Stimulated activated effector memory CD8-positive, alpha-beta T cell treated with anti-CD3 and anti-CD28 coated beads, Interleukin-12 subunit alpha, Interleukin-12 subunit beta, amount 100 ng/mL, for 72 hours (primary cell): Measurements from ENCODE around the gene KDM4B.
"Not testable (repeated sequence)": the region's sequence is repeated elsewhere in the genome, so short reads cannot be mapped to it uniquely, and the experiment has no call there.

Experiments
- ATAC-seq: fragments of 150-1000 bp; cut with Tn5 transposase; 2 replicates; pipeline ENCODE4 v1.10.0; 2021
- DNase-seq, 2 donors: peaks; one replicate each; pipeline ENCODE4 v3.0.0; 2021 to 2022; ENCODE audit warnings: low spot score in 2 of 2
- H3K27ac Mint-ChIP-seq: one replicate; pipeline ENCODE4 v1.8.0; 2022; ENCODE audit warnings: mild to moderate bottlenecking, mixed read lengths
- H3K36me3 Mint-ChIP-seq: one replicate; pipeline ENCODE4 v1.8.0; 2022; ENCODE audit warnings: mild to moderate bottlenecking, mixed read lengths
- H3K4me1 Mint-ChIP-seq: one replicate; pipeline ENCODE4 v1.8.0; 2022; ENCODE audit warnings: mixed read lengths
- H3K4me3 Mint-ChIP-seq: one replicate; pipeline ENCODE4 v1.8.0; 2022; ENCODE audit warnings: mild to moderate bottlenecking, mixed read lengths
- H3K9me3 Mint-ChIP-seq: one replicate; pipeline ENCODE4 v1.8.0; 2022; ENCODE audit warnings: mixed read lengths

The KDM4B gene

DNA sequence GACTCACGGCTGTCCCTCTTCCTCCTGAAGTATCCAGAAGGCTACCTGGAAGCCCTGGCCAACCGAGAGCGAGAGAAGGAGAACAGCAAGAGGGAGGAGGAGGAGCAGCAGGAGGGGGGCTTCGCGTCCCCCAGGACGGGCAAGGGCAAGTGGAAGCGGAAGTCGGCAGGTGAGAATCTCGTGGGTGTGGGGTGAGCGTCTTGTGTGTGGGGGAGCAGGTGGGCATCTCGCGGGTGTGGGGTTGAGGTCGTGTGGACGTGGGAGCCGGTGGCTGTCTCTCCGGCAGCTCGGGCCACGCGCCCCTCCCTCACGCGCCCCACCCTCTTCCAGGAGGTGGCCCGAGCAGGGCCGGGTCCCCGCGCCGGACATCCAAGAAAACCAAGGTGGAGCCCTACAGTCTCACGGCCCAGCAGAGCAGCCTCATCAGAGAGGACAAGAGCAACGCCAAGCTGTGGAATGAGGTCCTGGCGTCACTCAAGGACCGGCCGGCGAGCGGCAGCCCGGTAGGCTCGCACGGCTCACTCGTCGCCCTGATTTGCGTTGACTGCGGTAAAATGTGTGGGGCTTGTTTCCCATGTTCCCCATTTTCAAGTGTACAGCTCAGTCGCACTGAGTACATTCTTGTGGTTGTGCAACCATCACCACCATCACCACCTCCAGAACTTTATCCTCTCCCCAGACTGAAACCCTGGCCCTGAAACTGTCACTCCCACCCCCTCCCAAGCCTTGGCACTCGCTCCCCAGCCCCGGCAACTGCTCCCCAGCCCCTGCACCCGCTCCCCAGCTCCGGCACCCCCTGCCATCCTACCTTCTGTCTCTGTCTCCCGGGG, 14.4 kb upstream of the KDM4B start:
- H3K27ac Mint-ChIP-seq = peak overlapping the region; percentile 86
- not testable (repeated sequence) for H3K4me3 Mint-ChIP-seq, ATAC-seq, DNase-seq, H3K4me1 Mint-ChIP-seq, H3K9me3 Mint-ChIP-seq
- H3K36me3 Mint-ChIP-seq = peaks cover 100% of the 10 kb centered on the region

DNA sequence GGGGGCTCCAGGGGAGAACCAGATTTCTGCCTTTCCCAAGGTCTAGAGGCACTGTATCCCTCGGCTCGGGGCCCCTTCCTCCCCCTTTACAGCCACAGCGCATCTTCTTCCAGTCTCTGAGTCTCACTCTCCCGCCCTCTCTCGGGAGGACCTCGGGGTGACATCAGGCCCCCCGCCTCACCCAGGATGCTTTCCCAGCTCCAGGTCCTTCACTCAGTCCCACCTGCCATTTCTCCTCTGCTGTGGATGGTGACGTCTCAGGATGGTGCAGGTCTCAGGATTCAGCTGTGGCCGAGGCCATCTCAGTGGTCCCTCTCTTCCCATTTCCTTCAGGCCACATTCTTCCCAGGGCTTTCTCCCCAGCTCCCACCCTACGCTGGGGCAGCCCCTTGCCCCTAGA, 13.6 kb upstream of the KDM4B start:
- Mint-ChIP-seq H3K36me3 (peaks cover 100% of the 10 kb centered on the region), H3K9me3 (no peaks in the 10 kb centered on the region), H3K4me3 (no peak overlapping the region), H3K4me1 (peaks cover 5% of the 10 kb centered on the region), H3K27ac (peak overlapping the region; percentile 86)
- ATAC-seq (no peak), DNase-seq (no peak)

DNA sequence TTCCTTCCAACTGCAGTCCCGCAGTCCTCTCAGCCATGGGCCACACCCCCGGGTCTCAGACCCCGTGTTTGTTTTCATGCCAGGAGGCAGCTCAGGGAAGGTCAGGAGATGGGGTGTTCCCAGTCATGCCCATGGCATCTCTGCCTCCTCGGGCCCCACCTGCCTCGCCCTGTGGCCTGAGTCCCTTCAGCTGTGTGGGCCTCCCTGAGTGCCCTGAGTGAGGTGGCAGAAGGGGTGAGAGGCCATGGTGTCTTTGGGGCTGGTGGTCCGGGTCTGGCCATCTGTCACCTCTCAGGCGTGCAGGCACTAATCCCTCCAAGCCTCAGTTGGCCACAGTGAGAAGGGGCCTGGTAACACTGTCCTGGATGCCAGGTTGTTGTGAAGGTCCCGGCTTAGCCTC, 10.9 kb upstream of the KDM4B start:
- H3K4me3 Mint-ChIP-seq = no peak overlapping the region
- peaks cover 96% of the 10 kb centered on the region for H3K36me3 Mint-ChIP-seq
- no peak for ATAC-seq
- H3K9me3 Mint-ChIP-seq = no peaks in the 10 kb centered on the region
- no peak overlapping the region for H3K27ac Mint-ChIP-seq
- H3K4me1 Mint-ChIP-seq = peaks cover 5% of the 10 kb centered on the region
- no peak for DNase-seq

DNA sequence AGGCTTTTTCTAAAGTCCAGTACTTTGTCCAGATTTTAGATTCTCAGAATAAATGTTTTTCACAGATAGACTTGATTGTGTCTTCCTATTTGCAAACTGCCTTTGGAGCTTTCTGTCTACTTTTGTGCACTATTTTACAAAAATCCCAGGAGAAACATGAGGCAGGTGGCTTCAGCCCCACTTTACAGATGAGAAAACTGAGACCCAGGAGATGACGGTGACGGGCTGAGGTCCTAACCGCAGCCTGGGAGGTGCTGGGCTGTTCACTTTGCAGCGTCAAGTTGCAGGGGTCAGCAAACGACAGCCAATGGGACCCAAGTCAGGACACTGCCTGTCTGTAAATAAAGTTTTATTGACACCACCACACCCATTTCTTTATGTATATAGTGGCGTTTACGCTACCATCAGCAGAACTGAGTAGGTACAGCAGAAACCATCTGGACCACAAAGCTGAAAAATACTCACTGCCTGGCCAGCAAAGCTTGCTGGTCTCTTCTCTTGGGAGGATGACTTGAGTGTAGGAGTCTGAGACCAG, 6.8 kb upstream of the KDM4B start:
- DNase-seq = no peak
- H3K4me3 Mint-ChIP-seq = no peak overlapping the region
- H3K9me3 Mint-ChIP-seq = no peaks in the 10 kb centered on the region
- peaks cover 2% of the 10 kb centered on the region for H3K4me1 Mint-ChIP-seq
- peaks cover 75% of the 10 kb centered on the region for H3K36me3 Mint-ChIP-seq
- H3K27ac Mint-ChIP-seq = no peak overlapping the region
- no peak for ATAC-seq

DNA sequence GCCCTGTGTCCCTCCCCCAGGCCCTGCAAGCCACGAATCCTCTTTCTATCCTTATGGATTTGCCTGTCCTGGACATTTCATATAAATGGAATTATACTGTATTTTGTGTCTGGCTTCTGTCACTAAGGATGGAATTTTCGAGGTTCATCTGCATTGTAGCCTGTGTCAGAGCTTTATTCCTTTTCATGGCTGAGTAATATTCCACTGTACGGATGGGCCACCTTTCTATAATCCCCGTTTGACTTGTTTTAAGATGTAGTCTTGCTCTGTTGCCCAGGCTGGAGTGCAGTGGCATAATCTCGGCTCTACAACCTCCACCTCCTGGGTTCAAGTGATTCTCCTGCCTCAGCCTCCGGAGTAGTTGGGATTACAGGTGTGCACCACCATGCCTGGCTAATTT, 3.9 kb upstream of the KDM4B start:
- Mint-ChIP-seq H3K27ac (no peak overlapping the region), H3K4me1 (peaks cover 24% of the 10 kb centered on the region), H3K9me3 (no peaks in the 10 kb centered on the region), H3K36me3 (peaks cover 67% of the 10 kb centered on the region), H3K4me3 (no peak overlapping the region)
- DNase-seq = no peak
- no peak for ATAC-seq

DNA sequence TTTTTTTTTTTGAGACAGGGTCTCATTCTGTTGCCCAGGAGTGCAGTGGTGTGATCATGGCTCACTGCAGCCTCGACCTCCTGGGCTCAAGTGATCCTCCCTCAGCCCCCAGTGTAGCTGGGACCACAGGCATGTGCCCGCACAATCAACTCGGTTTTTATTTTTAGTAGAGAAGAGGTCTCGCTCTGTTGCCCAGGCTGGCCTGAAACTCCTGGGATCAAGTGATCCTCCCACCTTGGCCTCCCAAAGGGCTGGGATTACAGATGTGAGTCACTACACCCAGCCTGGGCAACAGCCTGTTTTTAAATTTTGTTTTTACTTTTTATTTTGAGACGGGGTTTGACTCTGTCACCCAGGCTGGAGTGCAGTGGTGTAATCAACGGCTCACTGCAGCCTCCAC, 2.3 kb upstream of the KDM4B start:
- H3K4me3 Mint-ChIP-seq = no peak overlapping the region
- DNase-seq (no peak), ATAC-seq (no peak)
- peaks cover 61% of the 10 kb centered on the region for H3K36me3 Mint-ChIP-seq
- peaks cover 39% of the 10 kb centered on the region for H3K4me1 Mint-ChIP-seq
- H3K27ac Mint-ChIP-seq = peak overlapping the region; percentile 50
- H3K9me3 Mint-ChIP-seq = no peaks in the 10 kb centered on the region

DNA sequence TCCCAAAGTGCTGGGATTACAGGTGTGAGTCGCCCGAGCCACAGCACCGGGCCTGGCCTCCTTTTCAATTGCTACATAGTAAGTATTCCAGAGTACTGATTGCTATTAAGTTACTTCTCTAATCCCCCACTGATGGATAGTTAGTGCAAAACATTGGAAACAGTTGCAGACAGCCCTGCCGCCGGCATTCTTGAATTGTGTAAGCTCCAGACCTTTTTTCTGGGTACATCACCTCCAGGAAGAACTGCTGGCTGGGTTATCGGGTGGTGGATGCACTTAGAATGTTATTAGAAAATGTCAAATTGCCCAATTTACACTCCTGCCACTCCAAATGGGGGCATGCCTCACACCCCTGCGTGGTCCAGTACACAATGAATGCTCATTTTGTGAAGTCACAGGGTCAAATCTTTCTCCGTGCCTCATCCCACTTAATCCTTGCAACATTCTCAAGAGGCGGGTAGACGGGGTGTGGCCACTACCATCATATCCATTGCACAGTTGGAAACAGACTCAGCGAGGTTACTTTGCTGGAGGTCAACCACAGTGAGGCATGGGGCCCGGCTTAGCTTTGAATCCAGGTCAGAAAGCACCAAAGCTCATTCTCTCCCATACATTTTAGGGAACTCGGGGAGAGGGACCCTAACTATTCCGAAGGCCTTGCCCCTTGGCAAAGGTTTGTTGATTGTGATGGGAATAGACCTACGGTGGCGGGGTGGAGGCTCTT, 1.0 kb upstream of the KDM4B start:
- Mint-ChIP-seq H3K4me1 (peaks cover 52% of the 10 kb centered on the region), H3K27ac (peak overlapping the region; percentile 97), H3K4me3 (peak overlapping the region; percentile 98), H3K36me3 (peaks cover 48% of the 10 kb centered on the region), H3K9me3 (no peaks in the 10 kb centered on the region)
- ATAC-seq (no peak), DNase-seq (no peak)

DNA sequence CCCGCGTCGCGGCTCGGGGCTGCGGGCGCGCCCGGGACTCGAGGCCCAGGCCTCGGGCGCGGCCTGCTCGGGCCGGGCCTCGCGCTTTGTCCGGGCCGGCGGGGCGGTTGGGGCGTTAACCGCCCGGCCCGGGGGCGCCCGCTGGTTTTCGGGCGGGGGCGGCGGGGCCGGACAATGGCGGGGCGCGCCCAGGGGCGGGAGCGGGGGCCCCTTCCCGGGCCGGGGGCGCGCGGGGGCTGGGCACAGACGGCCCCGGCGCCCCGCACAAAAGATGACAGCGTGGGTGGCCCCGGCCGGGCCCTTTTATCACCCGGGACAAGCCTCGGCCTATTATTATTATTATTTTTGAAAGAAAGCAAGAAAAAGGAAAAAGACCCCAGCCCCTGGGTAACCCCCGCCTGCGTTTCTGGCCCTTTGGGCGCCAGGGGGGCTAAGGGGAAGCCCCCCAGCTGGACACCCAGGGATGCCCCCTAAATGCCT, 419 bp downstream of the KDM4B start:
- Mint-ChIP-seq H3K9me3 (no peaks in the 10 kb centered on the region), H3K4me1 (peaks cover 56% of the 10 kb centered on the region), H3K4me3 (peak overlapping the region; percentile 98), H3K27ac (peak overlapping the region; percentile 97), H3K36me3 (peaks cover 34% of the 10 kb centered on the region)
- DNase-seq (no peak), ATAC-seq (no peak)

DNA sequence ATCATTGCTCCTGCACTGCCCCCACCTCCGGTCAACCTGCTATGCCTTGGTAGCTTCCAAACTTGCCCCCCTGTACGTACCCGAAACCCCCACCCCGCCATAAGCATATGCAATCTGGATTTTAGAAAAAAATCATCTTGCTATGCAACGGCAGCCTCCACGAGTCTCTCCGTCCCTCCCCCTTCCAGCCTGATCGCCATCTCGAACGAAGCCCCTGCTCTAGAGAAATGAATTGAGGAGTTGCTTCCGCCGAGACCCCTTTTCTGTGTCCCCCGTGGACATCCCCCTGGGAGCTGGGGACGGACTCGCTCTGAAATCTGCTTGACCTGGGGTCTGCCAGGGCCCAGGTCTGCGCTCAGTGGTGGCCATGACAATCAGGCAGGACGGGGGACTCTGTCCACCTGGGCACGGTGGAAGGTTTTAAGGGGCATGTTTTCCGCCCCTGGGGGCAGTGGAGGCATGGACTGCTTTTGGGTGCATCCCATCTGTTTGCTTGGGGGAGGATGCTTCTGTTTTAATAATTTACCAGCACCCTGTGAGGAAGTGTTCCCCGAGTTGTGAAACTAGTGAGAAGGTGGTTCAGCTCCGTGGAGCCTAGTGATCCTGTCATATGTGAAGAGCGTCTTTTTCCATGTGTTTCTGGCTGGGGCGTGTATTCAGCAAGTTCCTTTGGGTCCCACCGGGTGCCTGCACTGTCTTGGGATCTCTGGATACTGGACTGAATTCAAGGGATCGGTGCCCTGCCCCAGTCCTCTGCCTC, 1.0 kb downstream of the KDM4B start:
- Mint-ChIP-seq H3K36me3 (peaks cover 35% of the 10 kb centered on the region), H3K9me3 (no peaks in the 10 kb centered on the region), H3K4me1 (peaks cover 60% of the 10 kb centered on the region), H3K27ac (peak overlapping the region; percentile 97), H3K4me3 (peak overlapping the region; percentile 98)
- peak in 1 of 2 donors; percentile 60 for DNase-seq
- no peak for ATAC-seq

DNA sequence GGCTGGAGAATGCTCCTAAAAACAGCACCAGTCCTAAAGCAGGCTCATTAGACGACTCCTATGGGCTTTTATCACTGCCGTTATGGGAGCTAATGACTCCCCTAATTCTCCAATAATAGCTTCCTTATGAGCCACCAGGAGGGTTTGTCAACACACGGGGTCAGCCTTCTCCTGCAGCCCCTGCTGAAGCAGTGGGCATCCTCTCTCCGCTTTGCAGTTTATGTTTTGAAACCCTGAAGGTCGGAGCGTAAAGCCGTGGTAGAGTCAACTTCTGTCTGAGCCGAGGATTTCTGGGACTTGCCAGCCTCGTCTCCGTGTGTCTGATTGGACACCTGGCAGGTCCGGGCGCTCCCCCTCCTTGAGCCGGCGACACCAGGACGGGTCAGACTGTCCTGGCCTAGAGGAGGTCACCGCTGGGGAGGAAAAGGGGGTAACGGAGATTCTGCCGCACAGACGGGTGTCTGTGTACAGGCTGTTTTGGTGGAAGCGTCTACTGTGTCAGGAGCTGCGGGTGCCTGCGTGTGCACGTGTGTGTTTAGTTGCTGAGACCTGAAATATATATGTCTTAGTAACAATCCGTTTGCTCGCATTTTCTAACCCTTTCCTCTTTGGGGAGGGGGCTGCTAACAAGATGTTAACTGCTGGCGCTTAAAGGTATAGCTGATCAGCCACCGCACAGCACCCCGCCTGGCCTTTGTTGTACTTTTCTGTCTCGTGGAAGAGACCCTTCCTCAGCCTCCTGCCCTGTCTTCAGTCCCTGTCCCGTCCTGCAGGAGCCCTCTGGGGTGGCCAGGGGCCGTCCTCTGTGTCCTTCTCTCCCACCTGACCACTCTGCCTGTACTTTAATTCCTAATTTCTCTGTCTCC, 1.9 kb downstream of the KDM4B start:
- Mint-ChIP-seq H3K36me3 (peaks cover 38% of the 10 kb centered on the region), H3K27ac (peak overlapping the region; percentile 97), H3K4me1 (peaks cover 62% of the 10 kb centered on the region), H3K9me3 (no peaks in the 10 kb centered on the region), H3K4me3 (peak overlapping the region; percentile 98)
- no peak for DNase-seq
- no peak for ATAC-seq

DNA sequence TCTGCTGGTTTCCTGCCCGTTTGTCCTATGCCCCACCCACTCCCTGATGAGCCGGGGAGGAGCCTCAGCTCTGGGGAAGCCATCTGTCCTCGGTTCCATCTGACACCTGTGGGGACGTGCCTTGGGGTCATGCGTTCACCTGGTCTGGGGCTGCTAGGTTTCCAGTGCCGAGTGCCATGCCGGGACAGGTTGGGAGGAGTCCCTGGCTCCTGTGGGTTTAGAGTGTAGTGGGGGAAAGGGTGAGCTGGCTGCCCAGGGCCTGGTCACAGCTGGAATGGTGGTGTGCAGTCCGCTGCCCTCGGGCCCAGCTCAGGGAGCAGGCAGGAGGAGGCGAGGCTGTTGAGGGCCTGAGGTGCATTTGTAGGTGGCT, 2.5 kb downstream of the KDM4B start:
- H3K4me3 Mint-ChIP-seq = peak overlapping the region; percentile 98
- DNase-seq = no peak
- H3K9me3 Mint-ChIP-seq = no peaks in the 10 kb centered on the region
- peaks cover 42% of the 10 kb centered on the region for H3K36me3 Mint-ChIP-seq
- ATAC-seq = no peak
- H3K27ac Mint-ChIP-seq = peak overlapping the region; percentile 97
- peaks cover 62% of the 10 kb centered on the region for H3K4me1 Mint-ChIP-seq

DNA sequence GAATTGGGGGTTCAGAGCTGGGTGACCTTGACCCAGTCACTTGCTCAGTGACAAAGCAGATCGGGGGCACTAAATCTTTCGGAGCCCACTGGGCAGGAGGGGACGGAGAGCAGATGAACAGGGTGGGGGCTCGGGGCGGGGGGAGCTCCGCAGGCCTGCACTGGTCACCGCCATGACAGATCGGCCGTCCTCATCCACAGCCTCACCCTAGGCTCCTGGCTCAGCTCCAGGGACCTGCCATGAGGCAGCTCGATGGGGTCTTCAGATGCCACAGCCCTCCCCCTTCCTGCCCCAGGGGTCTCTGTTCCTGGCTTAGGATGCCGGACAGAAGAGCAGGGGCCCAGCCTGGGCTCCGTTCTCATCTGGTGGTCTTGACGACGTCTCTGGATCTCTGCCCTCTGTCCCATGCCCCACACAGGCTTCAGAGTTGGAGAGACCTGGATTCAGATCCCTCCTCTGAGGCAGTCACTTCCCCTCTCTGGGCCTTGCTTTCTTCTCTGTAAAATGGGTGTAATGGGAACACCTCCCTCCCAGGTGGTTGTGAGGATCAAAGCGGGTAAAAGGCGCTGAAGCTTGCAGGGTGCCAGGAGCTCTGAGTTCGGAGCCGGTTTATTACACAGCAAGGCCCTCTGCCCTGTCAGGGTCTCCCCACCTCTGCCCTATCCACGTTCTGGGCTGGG, 3.0 kb downstream of the KDM4B start:
- H3K4me3 Mint-ChIP-seq = peak overlapping the region; percentile 98
- peaks cover 65% of the 10 kb centered on the region for H3K4me1 Mint-ChIP-seq
- peak overlapping the region; percentile 97 for H3K27ac Mint-ChIP-seq
- H3K9me3 Mint-ChIP-seq = no peaks in the 10 kb centered on the region
- H3K36me3 Mint-ChIP-seq = peaks cover 48% of the 10 kb centered on the region
- no peak for ATAC-seq
- DNase-seq = no peak

DNA sequence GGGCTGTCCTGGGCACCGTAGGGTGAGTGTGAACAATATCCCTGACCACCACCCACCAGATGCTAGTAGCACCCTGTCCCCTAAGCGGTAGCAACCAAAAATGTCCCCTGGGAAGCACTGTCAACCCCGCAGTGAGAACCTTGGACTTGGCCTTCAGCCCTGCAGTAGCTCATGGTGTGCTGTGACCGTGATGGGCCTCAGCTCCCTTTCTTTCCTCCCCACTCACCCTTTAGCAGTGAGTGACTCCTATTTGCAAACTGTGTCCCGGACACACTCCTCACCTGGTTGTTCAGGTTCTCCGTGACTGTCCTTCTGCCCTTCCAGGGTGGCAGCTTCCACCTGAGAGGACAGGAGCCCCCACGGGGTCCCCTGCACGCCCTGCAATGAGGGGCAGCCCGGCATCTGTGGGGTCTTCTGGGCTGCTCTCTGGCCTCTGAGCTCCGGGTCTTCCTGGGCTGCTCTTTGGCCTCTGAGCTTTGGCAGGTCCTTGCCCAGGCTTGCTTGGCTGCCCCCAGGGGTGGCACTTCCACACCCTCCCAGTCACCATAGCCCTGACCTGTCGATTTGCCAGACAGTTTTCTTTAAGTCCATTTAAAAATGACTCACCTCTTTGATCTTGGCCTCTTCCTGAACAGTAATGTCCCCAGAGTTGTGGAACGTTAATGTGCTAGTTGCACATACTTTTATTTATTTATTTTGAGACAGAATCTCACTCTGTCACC, 3.8 kb downstream of the KDM4B start:
- Mint-ChIP-seq H3K27ac (peak overlapping the region; percentile 97), H3K4me3 (peak overlapping the region; percentile 98)
- no peak for ATAC-seq

More for the DNA sequence above, 3.8 kb downstream of the KDM4B start:
- Mint-ChIP-seq H3K9me3 (no peaks in the 10 kb centered on the region), H3K36me3 (peaks cover 55% of the 10 kb centered on the region), H3K4me1 (peaks cover 61% of the 10 kb centered on the region)
- no peak for DNase-seq
